Measurements from ENCODE around the gene SLC12A5.

GRCh38 chr20:46013829-46014516 lies 15.0 kb upstream of the SLC12A5 start:
- TF ChIP-seq CTCF (IDR thresholded peaks at IDR 0.05) (peak; percentile 49 to 84 (median 69)), POLR2A (IDR thresholded peaks at IDR 0.05) (no peak)

Measured in Peyer's patch (tissue), 4 donors.